Esophagus squamous epithelium (tissue), 5 donors: ENCODE results near the gene SRMS. TPM values are rescaled to one million over a fixed set of nuclear protein-coding genes. Genes with fewer than 3 reads are reported as not detected.

ENCODE experiments used
- DNase-seq: peaks from one replicate; lab custom pipeline; 2025; lab: John Stamatoyannopoulos, UW
- H3K27ac ChIP-seq, 4 donors: fragments of 200-600 bp; sonication (generic); one replicate each; pipeline ENCODE4 v1.5.1; 2016 to 2019; ENCODE audit warnings: mild to moderate bottlenecking in 1 of 4
- H3K27me3 ChIP-seq, 4 donors: fragments of 200-600 bp; sonication (generic); 1 replicate in 3 of 4; 2 replicates in 1 of 4; pipeline versions ENCODE4 v1.5.1 to v1.6.0; 2017 to 2021; ENCODE audit warnings: antibody characterized with exemption in 1 of 4
- H3K36me3 ChIP-seq, 3 donors: fragments of 200-600 bp; sonication (generic); one replicate each; pipeline ENCODE4 v1.5.1; 2016 to 2019
- H3K4me1 ChIP-seq, 3 donors: fragments of 200-600 bp; sonication (generic); one replicate each; pipeline ENCODE4 v1.5.1; 2017 to 2019
- H3K4me3 ChIP-seq, 4 donors: fragments of 200-600 bp; sonication (generic); 1 replicate in 3 of 4; 2 replicates in 1 of 4; pipeline ENCODE4 v1.5.1; 2016 to 2019; ENCODE audit warnings: mild to moderate bottlenecking in 2 of 4, moderate library complexity in 1 of 4
- H3K9me3 ChIP-seq, 3 donors: fragments of 200-600 bp; sonication (generic); one replicate each; pipeline ENCODE4 v1.5.1; 2016 to 2019
- CTCF ChIP-seq, 6 experiments: fragments of 450-650 bp in 4 of 6; fragments of 200-600 bp in 2 of 6; sonication (generic) in 2 of 6; IDR thresholded peaks; one replicate each; pipeline ENCODE4 v1.5.1; 2016 to 2019; ENCODE audit warnings: antibody characterized with exemption in 6 of 6, mild to moderate bottlenecking in 4 of 6, moderate library complexity in 4 of 6
- POLR2A ChIP-seq, 4 donors: fragments of 450-650 bp; IDR thresholded peaks; one replicate each; pipeline ENCODE4 v1.6.1; 2017; ENCODE audit warnings: antibody characterized with exemption in 4 of 4, mild to moderate bottlenecking in 4 of 4, moderate library complexity in 3 of 4
- WGBS, 2 donors: methylation state at CpG; one replicate each; pipeline ENCODE4 v1.1.5; 2018; 5-methylcytosine and 5-hydroxymethylcytosine counted together
- intact Hi-C: fragments of 100-400 bp; cut with DNase I; formaldehyde crosslinking; loops from one replicate; pipeline ENCODE4 v1.15.0; 2022
- total RNA-seq, 4 donors: library from RNA; depleted of rRNA; stranded (reverse); fragments of >200 nt; gene quantifications; one replicate each; pipeline ENCODE4 v1.1.0, GENCODE V29; 2016
- donor health status: DM: yes; HTN: yes; CAD: no.

The SRMS gene
- total RNA-seq, 4 donors from 2014 or later: not detected

DNA sequence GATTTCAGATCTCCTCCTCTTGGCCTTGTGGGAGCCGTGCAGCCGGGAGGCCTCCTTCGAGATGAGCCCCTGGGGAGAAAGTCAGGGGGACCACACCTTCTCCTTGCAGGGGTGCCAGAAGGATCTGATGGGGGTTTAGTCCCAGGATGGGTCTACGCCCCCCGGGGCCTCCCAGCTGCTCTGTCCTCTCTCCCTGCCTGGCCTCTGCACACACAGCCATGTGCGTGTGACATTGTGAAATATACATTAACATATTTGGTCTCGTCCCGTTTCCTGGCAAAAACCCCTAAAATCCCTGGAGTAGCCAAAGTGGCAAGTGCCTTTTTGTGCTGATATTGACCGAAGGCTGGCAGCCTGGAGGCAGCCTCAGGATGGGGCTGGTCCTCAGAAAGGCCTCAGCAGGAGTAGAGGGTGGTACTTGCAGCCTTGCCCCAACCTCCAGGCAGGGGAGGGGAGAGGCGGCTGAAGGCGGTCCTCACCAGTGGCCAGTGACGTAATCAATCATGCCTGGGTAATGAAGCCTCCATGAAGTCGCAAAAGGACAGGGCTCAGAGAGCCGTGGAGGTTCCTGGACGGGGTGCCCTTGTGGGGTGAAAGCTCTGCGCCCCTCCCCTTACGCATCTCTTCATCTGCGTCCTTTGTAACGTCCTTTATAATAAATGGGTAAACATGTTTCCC, 31.6 kb upstream of the SRMS start:
- H3K9me3 ChIP-seq: no peaks in the 10 kb centered on the region
- WGBS, 2 donors: 71% methylated on average over 7 to 15 of the region's 19 CpGs

DNA sequence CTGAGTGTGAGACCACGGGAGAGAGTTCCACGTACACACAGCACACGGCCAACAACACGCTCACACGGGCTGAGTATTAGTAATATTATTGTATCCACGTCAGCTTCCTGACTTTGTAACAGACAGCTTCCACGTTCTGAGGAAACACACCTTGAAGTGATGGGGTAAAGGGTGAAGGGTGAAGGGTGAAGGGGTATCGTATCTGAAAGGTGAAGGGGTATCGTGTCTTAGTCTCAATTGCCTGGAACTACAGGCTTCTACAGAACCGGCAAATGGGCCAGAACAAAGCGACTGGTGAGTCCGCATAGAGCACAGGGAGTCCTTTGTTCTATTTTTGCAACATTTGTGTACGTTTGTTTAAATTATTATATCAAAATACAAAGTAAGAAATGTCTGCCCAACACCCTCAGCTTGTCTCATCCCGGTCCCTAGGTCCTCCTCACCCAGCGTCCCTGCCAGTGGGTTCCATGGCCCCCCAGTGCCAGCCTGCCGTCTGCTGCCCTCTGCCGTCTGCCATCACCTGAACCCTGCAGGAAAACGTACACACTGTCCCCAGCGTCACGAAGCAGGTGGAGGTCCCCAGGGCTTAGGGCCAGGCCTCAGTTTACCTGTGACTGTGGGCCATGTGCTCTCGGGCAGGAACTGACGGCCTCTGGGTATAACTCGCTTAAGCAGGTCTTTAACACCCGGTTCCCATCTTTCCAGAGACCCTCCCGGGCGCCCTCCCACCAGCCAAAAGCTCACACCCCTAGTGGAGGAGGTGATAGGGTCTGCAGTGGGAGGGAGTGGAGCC, 30.9 kb upstream of the SRMS start:
- DNase-seq: no peak
- Histone ChIP-seq H3K4me1 (peaks cover 4 to 16% (median 8%) of the 10 kb centered on the region in 3 donors), H3K4me3 (no peak overlapping the region), H3K27me3 (peaks cover 0 to 20% (median 0%) of the 10 kb centered on the region in 4 donors), H3K9me3 (no peaks in the 10 kb centered on the region), H3K36me3 (no peaks in the 10 kb centered on the region), H3K27ac (no peak overlapping the region)
- 64 to 68% methylated on average over 18 to 19 of the region's 26 CpGs for WGBS, 2 donors
- TF ChIP-seq CTCF (IDR thresholded peaks at IDR 0.05) (peak in 1 of 6 experiments; percentile 21), POLR2A (IDR thresholded peaks at IDR 0.05) (no peak)
- intact Hi-C loops: no loop called here

More for the DNA sequence above, 31.6 kb upstream of the SRMS start:
- Histone ChIP-seq H3K27me3 (peaks cover 0 to 20% (median 0%) of the 10 kb centered on the region in 4 donors), H3K4me1 (peaks cover 0 to 11% (median 6%) of the 10 kb centered on the region in 3 donors), H3K4me3 (no peak overlapping the region), H3K27ac (no peak overlapping the region), H3K36me3 (no peaks in the 10 kb centered on the region)
- TF ChIP-seq POLR2A (IDR thresholded peaks at IDR 0.05): no peak
- TF ChIP-seq CTCF (IDR thresholded peaks at IDR 0.05): no peak
- DNase-seq: no peak
- intact Hi-C loops: no loop called here

DNA sequence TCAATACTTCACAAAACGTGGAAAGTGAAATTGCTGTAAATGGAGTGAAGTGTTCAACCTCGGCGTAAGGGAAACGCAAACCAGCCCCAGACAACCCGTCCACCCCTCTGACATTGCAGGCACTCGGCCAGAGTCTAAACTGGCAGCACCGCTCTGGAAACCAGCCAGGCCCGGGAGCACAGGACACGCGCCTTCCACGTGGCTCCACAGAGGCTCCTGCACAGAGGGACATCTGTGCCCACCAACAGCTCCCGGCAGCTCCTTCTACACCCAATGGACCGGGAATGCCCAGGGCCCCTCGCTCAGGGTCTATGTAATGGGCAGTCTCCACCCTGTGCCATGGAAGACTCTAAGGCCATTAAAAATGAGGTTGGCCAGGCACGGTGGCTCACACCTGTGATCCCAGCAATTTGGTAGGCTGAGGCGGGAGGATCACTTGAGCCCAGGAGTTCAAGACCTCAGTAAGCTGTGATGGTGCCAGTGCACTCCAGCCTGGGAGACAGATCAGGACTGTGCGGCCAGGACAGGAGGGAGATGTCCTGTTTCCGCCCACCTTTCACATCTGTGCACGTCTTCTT, 29.9 kb upstream of the SRMS start:
- Histone ChIP-seq H3K36me3 (peaks cover 0 to 5% (median 0%) of the 10 kb centered on the region in 3 donors), H3K27ac (no peak overlapping the region), H3K4me3 (no peak overlapping the region), H3K27me3 (peaks cover 0 to 20% (median 0%) of the 10 kb centered on the region in 4 donors), H3K9me3 (no peaks in the 10 kb centered on the region), H3K4me1 (peaks cover 9 to 26% (median 16%) of the 10 kb centered on the region in 3 donors)
- intact Hi-C loops: no loop called here
- TF ChIP-seq POLR2A (IDR thresholded peaks at IDR 0.05) (no peak), CTCF (IDR thresholded peaks at IDR 0.05) (no peak)
- DNase-seq: no peak
- 47 to 51% methylated on average over 8 to 11 of the region's 19 CpGs for WGBS, 2 donors

DNA sequence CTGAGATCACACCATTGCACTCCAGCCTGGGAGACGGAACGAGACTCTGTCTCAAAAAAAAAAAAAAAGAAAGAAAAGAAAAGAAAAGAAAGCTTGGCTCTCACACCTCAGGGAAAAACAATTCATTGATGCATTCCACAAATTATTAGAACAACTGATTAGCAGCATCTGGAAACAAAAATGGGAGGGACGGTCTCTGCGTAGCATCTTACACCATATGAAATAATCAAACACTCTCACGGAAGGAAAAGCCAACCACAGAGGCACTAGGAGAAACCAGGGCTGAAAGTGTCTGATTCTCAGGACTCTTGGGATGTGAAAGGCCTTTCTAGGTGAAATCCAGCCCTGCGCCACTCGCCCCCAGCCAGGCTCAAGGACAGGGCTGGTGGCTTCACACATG, 28.8 kb upstream of the SRMS start:
- WGBS, 2 donors: 78 to 85% methylated on average over 7 of the region's 7 CpGs
- no peak overlapping the region for H3K4me3 ChIP-seq
- H3K4me1 ChIP-seq: peaks cover 9 to 32% (median 16%) of the 10 kb centered on the region in 3 donors
- H3K27ac ChIP-seq: no peak overlapping the region
- TF ChIP-seq POLR2A (IDR thresholded peaks at IDR 0.05) (no peak), CTCF (IDR thresholded peaks at IDR 0.05) (no peak)
- intact Hi-C loops: no loop called here
- no peak for DNase-seq
- H3K27me3 ChIP-seq: peaks cover 0 to 20% (median 0%) of the 10 kb centered on the region in 4 donors
- H3K9me3 ChIP-seq: no peaks in the 10 kb centered on the region
- H3K36me3 ChIP-seq: peaks cover 0 to 12% (median 4%) of the 10 kb centered on the region in 3 donors
